Fibroblast of pulmonary artery (primary cell): Measurements from ENCODE around the gene SLC51A.

Experiments used
- DNase-seq: peaks from one replicate; pipeline ENCODE4 v3.0.0-alpha.2; 2010; ENCODE audit warnings: low read depth
- H3K4me3 ChIP-seq: replicated peaks from 2 replicates; pipeline ENCODE4 v1.5.1; 2011; ENCODE audit warnings: low read depth, mild to moderate bottlenecking, control low read depth, low read length, moderate library complexity
- TF ChIP-seq, protein P1 (sequence below): IDR thresholded peaks from 2 replicates; pipeline ENCODE4 v1.5.1; 2011; ENCODE audit warnings: mild to moderate bottlenecking, control low read depth, low read length, inconsistent platforms; ENCODE audit errors: missing control alignments

SLC51A gene

DNA sequence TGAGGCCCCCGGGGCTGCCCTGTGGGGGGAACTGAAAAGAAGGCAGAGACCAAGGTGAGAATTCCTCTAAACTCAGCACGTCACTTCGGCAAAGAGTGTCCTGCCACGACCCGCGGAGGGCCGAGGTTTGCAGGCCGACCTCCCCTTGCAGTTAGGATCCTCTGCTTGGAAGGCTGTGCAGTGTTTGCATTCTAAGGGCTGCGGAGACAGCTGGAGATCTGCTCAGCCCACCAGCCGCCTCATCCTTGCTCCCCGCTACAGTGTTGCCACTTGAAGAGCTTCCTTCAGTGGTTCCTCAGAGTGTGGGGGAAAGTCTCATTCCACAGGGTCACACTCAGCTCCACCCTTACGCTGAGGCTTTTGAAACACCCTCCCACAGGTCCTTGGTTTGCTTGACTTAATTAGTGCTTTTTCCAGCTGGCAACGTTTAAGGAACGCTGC, 10.8 kb downstream of the SLC51A start:
- no peak for DNase-seq
- no peak overlapping the region for H3K4me3 ChIP-seq

GRCh38 chr3:196227629-196228493, 11.5 kb downstream of the SLC51A start:
- TF ChIP-seq, protein P1, sequence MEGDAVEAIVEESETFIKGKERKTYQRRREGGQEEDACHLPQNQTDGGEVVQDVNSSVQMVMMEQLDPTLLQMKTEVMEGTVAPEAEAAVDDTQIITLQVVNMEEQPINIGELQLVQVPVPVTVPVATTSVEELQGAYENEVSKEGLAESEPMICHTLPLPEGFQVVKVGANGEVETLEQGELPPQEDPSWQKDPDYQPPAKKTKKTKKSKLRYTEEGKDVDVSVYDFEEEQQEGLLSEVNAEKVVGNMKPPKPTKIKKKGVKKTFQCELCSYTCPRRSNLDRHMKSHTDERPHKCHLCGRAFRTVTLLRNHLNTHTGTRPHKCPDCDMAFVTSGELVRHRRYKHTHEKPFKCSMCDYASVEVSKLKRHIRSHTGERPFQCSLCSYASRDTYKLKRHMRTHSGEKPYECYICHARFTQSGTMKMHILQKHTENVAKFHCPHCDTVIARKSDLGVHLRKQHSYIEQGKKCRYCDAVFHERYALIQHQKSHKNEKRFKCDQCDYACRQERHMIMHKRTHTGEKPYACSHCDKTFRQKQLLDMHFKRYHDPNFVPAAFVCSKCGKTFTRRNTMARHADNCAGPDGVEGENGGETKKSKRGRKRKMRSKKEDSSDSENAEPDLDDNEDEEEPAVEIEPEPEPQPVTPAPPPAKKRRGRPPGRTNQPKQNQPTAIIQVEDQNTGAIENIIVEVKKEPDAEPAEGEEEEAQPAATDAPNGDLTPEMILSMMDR, result no peak
- peak; percentile 39 for DNase-seq
- no peak overlapping the region for H3K4me3 ChIP-seq

More for the DNA sequence above, 10.8 kb downstream of the SLC51A start:
- TF ChIP-seq, protein P1, result no peak

DNA sequence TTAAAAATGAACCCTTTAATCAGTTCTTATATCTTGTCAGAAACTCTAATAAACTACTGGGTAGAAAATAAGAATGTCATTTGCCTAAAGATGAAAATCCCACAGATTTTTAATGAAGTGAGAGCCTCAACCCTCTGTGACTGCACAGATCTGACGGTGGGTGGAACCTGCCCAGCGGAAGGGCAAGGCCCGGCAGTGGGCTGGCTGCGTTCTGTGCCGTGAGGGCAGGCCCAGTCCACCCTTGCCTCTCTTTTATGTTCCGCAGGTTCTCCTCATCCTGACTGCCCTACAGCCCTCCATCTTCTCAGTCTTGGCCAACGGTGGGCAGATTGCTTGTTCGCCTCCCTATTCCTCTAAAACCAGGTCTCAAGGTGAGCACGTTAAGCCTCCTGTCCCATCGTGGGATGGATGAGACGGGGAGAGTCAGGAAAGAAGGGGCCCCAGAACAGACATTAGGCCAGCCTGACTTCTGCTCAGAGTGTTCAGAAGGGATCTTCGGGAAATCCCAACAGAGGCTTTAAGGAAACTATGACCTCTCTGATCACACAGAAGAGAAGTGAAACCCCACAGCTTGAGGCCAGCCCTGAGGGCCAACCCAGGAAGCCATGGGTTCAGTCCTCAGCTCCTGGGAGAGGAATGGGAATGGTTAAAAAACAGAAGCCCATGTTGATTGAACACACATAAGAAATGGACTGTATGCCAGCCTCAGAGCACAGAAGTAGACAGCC, 16.0 kb downstream of the SLC51A start:
- TF ChIP-seq, protein P1, result no peak
- no peak for DNase-seq
- no peak overlapping the region for H3K4me3 ChIP-seq

- H3K4me3 ChIP-seq, result no peak overlapping the region
- TF ChIP-seq, protein P1, result no peak
- DNase-seq, result no peak
Observed at GRCh38 chr3:196232882-196233251, 16.5 kb downstream of the SLC51A start.

DNA sequence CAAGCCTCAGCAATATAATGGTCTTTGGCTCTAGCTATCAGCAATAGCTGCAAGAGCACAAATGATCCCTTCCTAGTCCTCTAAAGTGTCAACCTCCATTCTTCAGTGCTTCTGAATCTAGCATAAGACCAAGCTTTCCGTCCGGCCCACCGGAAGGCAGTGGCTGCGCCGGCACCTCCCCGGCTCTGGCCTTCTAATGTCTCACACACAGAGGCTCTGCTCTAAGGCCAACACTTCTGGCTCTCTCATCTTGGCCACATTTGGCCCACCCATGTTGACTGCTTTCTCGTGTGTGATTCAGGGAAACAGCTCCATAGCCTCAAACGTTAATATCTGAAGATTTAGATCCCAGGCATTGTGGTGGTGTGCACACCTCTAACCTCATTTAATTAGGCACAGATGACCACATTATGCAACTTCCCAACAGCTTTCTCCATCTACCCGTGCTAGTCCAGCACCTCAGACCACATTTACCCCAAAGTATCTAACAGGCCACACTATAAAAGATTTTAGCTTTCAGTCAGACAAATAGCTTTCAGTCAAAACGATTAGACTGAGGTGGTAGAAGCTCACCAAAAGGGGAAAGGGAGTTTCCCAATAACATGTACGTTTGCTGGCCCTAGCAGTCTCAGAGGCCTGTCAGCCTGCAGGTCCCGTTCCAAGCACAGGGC, 19.3 kb downstream of the SLC51A start:
- TF ChIP-seq, protein P1, result no peak
- no peak overlapping the region for H3K4me3 ChIP-seq
- DNase-seq, result no peak

DNA sequence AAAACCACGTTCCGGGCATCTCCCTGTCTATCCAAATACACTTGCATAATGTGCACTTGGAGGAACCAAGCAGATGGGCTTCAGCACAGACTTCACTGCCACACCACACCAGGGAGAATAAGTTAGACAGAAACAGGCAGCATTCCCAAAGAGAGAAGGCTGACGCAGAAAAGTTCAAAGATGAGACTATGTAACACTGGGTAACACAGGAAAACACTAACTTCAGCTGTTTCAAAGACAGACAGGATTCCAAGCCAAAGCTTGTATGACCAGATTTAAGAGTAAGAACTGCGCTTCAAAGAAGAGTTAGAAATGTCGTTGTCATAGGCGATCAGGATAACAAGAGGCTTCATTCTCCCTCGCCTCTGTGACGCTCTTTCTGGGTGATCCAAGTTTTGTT, 19.9 kb downstream of the SLC51A start:
- TF ChIP-seq, protein P1, result no peak
- H3K4me3 ChIP-seq, result no peak overlapping the region
- DNase-seq, result no peak
